Activated CD4-positive, alpha-beta T cell treated with anti-CD3 and anti-CD28 coated beads, Interleukin-2, amount 50 U/mL, for 24 hours (primary cell): Measurements from ENCODE around the gene DOK3.
A peak's percentile ranks its signal among the peaks of the same experiment; 100 is the strongest.

ENCODE experiments used
- DNase-seq, 2 donors: peaks; one replicate each; pipeline ENCODE4 v3.0.0-alpha.2; 2020; ENCODE audit warnings: low read depth in 1 of 2, low spot score in 1 of 2

DOK3 gene

GRCh38 chr5:177513500-177513899 lies 3.9 kb upstream of the DOK3 start:
- DNase-seq, result no peak

GRCh38 chr5:177512736-177513380 lies 3.2 kb upstream of the DOK3 start:
- no peak for DNase-seq

- DNase-seq, result no peak
Observed at GRCh38 chr5:177511796-177512675, 2.4 kb upstream of the DOK3 start.

GRCh38 chr5:177511181-177511580 lies 1.6 kb upstream of the DOK3 start:
- no peak for DNase-seq

- DNase-seq, result no peak
Observed at GRCh38 chr5:177510567-177511053, 984 bp upstream of the DOK3 start.

- DNase-seq, result no peak
Observed at GRCh38 chr5:177509991-177510566, 453 bp upstream of the DOK3 start.

GRCh38 chr5:177508837-177509236 lies 789 bp downstream of the DOK3 start:
- no peak for DNase-seq

GRCh38 chr5:177508221-177508611 lies 1.4 kb downstream of the DOK3 start:
- no peak for DNase-seq

- DNase-seq, result no peak
Observed at GRCh38 chr5:177507596-177508220, 1.9 kb downstream of the DOK3 start.

- no peak for DNase-seq
Observed at GRCh38 chr5:177507165-177507564, 2.5 kb downstream of the DOK3 start.

- DNase-seq, result no peak
Observed at GRCh38 chr5:177505075-177505474, 4.6 kb downstream of the DOK3 start.

- DNase-seq, result no peak
Observed at GRCh38 chr5:177504086-177505056, 5.3 kb downstream of the DOK3 start.

GRCh38 chr5:177503351-177504085 lies 6.1 kb downstream of the DOK3 start:
- DNase-seq, result no peak

- DNase-seq, result no peak
Observed at GRCh38 chr5:177502886-177503285, 6.7 kb downstream of the DOK3 start.

GRCh38 chr5:177501874-177502678 lies 7.5 kb downstream of the DOK3 start:
- no peak for DNase-seq

- peak; percentile 74 to 75 for DNase-seq
Observed at GRCh38 chr5:177500685-177501522, 8.7 kb downstream of the DOK3 start.

GRCh38 chr5:177499842-177500241 lies 9.8 kb downstream of the DOK3 start:
- DNase-seq, result no peak
